HG02588 (cell line): ENCODE measurements around the gene CDC20B.
"Not testable (repeated sequence)": the region's sequence is repeated elsewhere in the genome, so short reads cannot be mapped to it uniquely, and the experiment has no call there.

Experiments used
- ATAC-seq: cut with Tn5 transposase; IDR thresholded peaks from one replicate; pipeline ENCODE4 v1.9.1; 2021; ENCODE audit warnings: mild to moderate bottlenecking, moderate library complexity; ENCODE audit not compliant: unreplicated experiment

The CDC20B gene

GRCh38 chr5:55104946-55105701, 67.9 kb downstream of the CDC20B start:
- ATAC-seq: no peak

DNA sequence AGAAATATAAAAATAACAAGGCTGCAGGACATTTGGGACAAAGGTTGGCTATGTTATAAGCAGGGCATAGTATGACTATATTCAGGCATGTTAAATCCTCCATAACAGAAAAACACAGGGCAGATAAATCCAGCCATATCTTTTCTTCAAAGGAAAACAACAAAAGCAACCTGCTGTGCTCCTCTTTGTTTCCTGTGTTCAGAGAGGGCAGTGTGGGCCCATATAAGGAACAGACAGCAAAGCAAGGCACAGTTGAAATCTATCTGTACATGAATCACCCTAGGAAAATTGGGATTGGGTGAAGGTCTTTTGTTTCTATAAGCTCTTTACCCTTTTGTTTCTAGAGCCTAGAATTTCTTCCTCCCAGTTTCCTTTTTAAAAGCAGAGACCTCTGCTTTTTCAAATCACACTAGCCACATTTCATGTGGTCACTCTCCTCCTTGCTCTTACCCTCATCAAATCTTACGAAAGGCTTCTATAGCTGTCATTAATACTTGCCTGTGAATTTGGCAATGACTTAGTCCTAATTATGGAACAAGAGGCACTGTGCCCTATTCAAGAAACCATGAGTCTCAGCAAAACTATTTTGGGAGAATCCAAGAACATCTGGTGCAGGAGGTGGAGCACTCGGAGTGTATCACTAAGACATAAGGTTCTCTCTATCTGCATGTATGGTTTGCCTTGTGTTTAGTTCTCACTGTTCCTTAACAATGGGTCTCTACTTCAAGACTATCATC, 68.8 kb downstream of the CDC20B start:
- ATAC-seq: no peak

DNA sequence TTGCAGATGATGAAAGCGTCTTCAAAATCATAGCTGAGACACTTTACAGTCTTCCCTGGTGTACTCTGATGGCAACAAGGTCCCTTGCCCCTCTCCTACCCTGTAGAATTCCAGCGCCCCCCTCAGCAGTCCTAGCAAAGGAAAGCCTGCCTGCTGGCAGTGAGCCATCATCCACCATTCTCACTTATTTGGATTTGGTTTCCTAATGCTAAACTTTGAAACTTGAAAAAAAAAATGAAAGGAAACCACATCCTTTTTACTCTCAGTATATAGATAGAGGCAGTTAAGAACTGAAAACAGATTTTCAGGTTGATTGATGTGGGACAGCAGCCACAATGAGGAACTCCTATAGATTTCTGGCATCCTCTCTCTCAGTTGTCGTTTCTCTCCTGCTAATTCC, 70.6 kb downstream of the CDC20B start, which contains the start of gene GZMA:
TSS of gene GZMA (plus strand) at position 299 of the 400 bp plus-strand sequence. CDS start at position 336, 37 bp downstream.
- ATAC-seq: no peak

DNA sequence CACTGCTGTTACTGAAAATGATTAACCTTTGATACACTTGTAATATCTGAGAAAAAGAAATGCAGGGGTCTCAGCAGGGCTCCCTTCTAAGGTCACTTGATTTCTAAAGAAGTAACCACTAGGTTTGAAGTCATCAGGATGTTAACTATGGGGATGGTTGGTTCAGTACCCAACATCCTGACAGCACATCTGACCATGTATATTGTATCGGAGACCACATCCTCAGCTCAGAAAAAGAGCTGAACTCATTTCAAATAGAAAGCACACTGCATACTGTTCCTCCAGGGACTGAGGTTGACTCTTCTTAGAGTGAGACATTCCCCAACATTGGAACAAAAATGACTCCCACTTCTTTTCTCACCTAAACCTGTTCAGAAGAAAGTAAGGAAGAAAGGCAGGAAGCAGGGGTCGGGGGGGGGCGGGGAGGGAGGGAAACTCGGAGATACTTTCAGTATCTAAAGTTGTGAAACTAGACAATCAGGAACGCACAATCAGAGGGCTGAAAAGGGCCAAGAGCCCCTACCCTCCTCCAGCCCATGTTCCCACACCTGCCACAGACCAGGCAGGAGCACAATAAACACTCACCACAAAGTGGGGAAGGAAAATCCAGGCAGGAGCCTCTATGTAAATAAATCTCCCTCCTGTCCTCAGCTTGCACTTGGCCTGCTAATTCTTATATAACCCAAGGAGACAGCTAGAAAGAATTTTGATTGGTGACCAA, 71.3 kb downstream of the CDC20B start:
- no peak for ATAC-seq

DNA sequence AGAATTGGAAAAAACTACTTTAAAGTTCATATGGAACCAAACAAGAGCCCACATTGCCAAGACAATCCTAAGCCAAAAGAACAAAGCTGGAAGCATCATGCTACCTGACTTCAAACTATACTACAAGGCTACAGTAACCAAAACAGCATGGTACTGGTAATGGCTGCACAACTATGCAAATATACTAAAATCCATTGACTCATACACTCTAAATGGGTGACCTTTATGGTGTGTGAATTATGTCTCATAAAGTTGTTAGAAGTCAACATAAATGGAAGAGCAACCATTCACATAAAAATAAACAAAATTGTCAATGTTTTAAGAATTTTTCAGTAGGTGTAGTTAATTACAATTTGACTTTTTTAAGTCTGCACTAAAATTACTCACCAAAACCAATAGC, 71.8 kb downstream of the CDC20B start:
- ATAC-seq: not testable (repeated sequence)

GRCh38 chr5:55096861-55097260, 76.1 kb downstream of the CDC20B start:
- ATAC-seq: no peak

DNA sequence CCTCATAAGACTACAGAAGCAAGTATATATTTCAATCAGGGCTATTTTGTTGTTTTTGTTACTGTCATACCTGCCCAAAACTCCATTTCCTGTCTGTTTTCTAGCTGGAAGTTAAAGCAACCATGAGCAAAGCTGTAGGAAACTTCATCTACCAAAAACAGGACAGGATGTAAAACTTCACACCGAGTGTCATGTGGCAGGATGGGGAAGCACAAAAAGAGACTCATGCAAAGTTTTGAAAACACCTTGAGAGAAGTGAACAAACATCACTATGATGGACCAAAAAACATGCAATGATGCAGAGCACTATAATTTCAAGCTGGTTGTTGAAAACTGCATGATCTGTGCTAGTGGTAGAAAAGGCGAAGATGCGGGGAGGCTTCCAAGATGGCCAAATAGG, 76.8 kb downstream of the CDC20B start:
- ATAC-seq: no peak

DNA sequence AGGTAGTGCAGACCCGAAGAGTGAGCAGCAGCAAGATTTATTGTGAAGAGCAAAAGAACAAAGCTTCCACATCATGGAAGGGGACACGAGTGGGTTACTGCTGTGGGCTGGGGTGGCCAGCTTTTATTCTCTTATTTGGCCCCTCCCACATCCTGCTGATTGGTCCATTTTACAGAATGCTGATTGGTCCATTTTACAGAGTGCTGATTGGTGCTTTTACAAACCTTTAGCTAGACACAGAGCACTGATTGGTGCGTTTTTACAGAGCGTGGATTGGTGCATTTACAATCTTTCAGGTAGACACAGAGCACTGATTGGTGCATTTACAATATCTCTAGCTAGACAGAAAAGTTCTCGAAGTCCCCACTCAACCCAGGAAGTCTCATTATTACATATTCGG, 82.0 kb downstream of the CDC20B start:
- not testable (repeated sequence) for ATAC-seq

- ATAC-seq: not testable (repeated sequence)
These were observed 83.7 kb downstream of the CDC20B start for GRCh38 chr5:55089301-55089700.

DNA sequence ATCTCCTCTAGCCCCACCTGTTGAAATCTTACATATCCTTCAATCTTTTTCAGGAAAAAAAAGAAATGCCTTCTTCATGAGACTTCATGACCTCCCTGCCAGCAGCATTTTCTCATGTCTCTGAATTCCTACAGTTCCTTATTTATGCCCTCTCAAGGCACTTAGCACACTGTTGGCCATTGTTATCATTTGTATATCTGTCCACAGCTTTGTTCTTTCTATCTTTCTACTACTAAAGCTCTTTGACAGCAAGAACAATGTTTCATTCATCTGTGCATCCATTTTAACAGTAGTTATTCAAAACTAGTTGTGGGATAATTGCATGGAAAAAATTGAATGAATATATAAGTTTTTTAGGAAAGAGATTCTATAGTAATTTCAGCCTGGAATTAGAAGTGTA, 91.4 kb downstream of the CDC20B start:
- ATAC-seq: no peak

GRCh38 chr5:55073211-55073610, 99.8 kb downstream of the CDC20B start:
- no peak for ATAC-seq

- ATAC-seq: no peak
These were observed 100.3 kb downstream of the CDC20B start for GRCh38 chr5:55072666-55073065.

- no peak for ATAC-seq
These were observed 101.6 kb downstream of the CDC20B start for GRCh38 chr5:55071413-55071812.

GRCh38 chr5:55070968-55071367, 102.0 kb downstream of the CDC20B start:
- ATAC-seq: no peak

GRCh38 chr5:55066277-55066676, 106.7 kb downstream of the CDC20B start:
- no peak for ATAC-seq

DNA sequence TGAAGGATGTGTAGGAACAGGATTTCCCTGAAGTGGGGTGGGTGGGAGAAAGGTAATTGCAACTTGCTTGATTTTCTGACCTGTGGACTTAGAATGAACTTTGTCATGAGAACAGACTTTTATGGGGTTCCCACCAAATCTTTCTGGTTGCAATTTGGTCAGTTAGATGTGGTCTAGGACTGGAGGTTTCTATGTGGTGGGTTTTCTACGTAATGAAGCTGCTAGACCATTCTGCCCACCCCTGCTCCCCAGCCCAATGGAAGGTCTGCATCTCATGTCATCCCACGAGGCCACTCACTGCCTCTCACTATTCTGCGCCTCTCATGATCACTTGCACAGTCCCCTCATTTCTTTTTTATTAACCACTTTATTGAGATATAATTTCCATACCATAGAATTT, 108.5 kb downstream of the CDC20B start:
- ATAC-seq: no peak

DNA sequence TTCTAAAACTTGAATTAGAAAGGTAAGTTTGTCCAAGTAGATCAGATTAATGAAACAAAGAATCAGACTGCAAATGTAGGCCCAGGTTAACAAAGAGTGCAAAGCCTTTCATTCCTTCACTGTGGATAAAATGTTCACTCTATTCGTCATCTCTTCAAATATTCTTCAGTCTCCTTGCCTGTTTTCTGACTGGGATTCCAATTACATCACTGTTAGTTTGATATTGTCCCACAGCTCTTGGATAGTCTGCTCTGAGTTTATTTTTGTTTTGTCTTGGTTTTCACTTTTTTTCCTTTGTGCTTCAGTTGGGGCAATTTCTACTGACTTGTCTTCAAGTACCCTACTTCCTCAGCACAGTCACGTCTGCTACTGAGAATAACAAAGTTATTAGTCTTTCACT, 109.1 kb downstream of the CDC20B start:
- no peak for ATAC-seq

GRCh38 chr5:55063220-55063863, 109.6 kb downstream of the CDC20B start:
- no peak for ATAC-seq
